Esophagus muscularis mucosa (tissue), 4 donors: ENCODE data around the gene STRN4. TPM values are rescaled to one million over a fixed set of nuclear protein-coding genes. Genes with fewer than 3 reads are reported as not detected.

Experiments
- DNase-seq: peaks from one replicate; pipeline ENCODE4 v3.0.0-alpha.2; 2017; ENCODE audit errors: extremely low spot score
- H3K27ac ChIP-seq, 4 donors: fragments of 200-600 bp; sonication (generic); replicated peaks in 1 of 4; 1 replicate in 3 of 4; 2 replicates in 1 of 4; pipeline ENCODE4 v1.5.1; 2016 to 2019; ENCODE audit warnings: mild to moderate bottlenecking in 1 of 4
- H3K27me3 ChIP-seq, 4 donors: fragments of 200-600 bp; sonication (generic); one replicate each; pipeline versions ENCODE4 v1.5.1 to v1.6.0; 2016 to 2019
- H3K36me3 ChIP-seq, 4 donors: fragments of 200-600 bp; sonication (generic); one replicate each; pipeline ENCODE4 v1.5.1; 2016 to 2019
- H3K4me1 ChIP-seq, 4 donors: fragments of 200-600 bp; sonication (generic); one replicate each; pipeline ENCODE4 v1.5.1; 2016 to 2019
- H3K4me3 ChIP-seq, 4 donors: fragments of 200-600 bp; sonication (generic); 1 replicate in 2 of 4; 2 replicates in 2 of 4; pipeline ENCODE4 v1.5.1; 2016 to 2019; ENCODE audit warnings: mild to moderate bottlenecking in 4 of 4, moderate library complexity in 1 of 4
- H3K9me3 ChIP-seq, 4 donors: fragments of 200-600 bp; sonication (generic); 1 replicate in 3 of 4; 2 replicates in 1 of 4; pipeline ENCODE4 v1.5.1; 2016 to 2019
- EP300 ChIP-seq: sonication (generic); formaldehyde crosslinking; IDR thresholded peaks from one replicate; pipeline ENCODE4 v1.6.1; 2017; ENCODE audit warnings: antibody characterized with exemption
- POLR2A ChIP-seq: fragments of 450-650 bp; IDR thresholded peaks from one replicate; pipeline ENCODE4 v1.6.1; 2017; ENCODE audit warnings: antibody characterized with exemption, moderate library complexity, mild to moderate bottlenecking, low read depth
- POLR2AphosphoS5 ChIP-seq, 2 donors: sonication (generic); formaldehyde crosslinking; IDR thresholded peaks; one replicate each; pipeline ENCODE4 v1.6.1; 2017; ENCODE audit warnings: antibody characterized with exemption in 2 of 2
- WGBS: methylation state at CpG from one replicate; pipeline ENCODE4 v1.1.5; 2018; 5-methylcytosine and 5-hydroxymethylcytosine counted together
- intact Hi-C: fragments of 100-400 bp; cut with DNase I; formaldehyde crosslinking; loops from one replicate; pipeline ENCODE4 v1.15.1; 2023
- total RNA-seq, 4 donors: library from RNA; depleted of rRNA; stranded (reverse); fragments of >200 nt; gene quantifications; one replicate each; pipeline versions ENCODE4 v1.1.0 to v1.2.1, GENCODE V29; 2016
- TF ChIP-seq, protein P1 (sequence below), 3 experiments: fragments of 200-600 bp in 2 of 3; fragments of 450-650 bp in 1 of 3; sonication (generic) in 2 of 3; IDR thresholded peaks; one replicate each; pipeline ENCODE4 v1.5.1; 2017 to 2019; ENCODE audit warnings: antibody characterized with exemption in 3 of 3, mild to moderate bottlenecking in 2 of 3, moderate library complexity in 1 of 3

Gene STRN4
- total RNA-seq, 4 donors from 2014 or later = 85.2 to 119 (median 101) TPM

DNA sequence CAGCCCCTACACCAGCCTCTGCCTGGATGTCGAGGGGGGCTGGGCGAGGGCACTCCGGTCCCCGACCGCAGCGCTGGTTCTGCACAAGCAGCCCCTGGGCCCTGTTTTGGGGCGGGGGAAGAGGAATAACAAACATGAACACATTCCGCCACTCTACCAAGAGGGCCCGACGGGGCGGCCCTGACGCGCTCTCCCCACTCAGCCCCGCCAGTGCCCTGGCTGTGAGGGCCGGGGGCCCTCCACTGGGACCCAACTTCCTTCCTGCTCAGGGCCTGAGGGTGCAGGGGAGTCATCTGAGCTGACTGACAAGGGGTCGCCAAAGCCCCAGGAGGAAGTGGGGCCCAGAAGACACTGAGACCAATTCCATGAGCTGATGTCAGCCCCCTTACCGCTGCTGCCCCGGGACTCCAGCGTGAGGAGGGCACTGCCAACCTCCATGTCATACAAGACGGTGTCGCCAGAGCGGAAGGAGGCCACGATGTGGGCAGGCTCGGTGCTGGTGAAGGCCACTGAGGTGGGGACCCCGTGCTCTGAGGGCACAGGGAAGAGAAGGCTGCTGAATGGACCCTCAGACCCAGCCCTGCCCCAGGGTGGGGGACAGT lies 23.7 kb downstream of the STRN4 start:
- no peaks in the 10 kb centered on the region for H3K9me3 ChIP-seq
- H3K4me1 ChIP-seq = peaks cover 17 to 34% (median 34%) of the 10 kb centered on the region in 4 donors
- H3K27me3 ChIP-seq = no peaks in the 10 kb centered on the region
- intact Hi-C loops = no loop called here
- peaks cover 56 to 83% (median 80%) of the 10 kb centered on the region in 4 donors for H3K36me3 ChIP-seq
- H3K27ac ChIP-seq = peak overlapping the region in 1 of 4 donors; percentile 12
- H3K4me3 ChIP-seq = no peak overlapping the region
- TF ChIP-seq POLR2A (no peak), POLR2AphosphoS5 (IDR thresholded peaks at IDR 0.05) (no peak), EP300 (no peak)
- 79% methylated on average over 17 of the region's 25 CpGs for WGBS
- no peak for DNase-seq

DNA sequence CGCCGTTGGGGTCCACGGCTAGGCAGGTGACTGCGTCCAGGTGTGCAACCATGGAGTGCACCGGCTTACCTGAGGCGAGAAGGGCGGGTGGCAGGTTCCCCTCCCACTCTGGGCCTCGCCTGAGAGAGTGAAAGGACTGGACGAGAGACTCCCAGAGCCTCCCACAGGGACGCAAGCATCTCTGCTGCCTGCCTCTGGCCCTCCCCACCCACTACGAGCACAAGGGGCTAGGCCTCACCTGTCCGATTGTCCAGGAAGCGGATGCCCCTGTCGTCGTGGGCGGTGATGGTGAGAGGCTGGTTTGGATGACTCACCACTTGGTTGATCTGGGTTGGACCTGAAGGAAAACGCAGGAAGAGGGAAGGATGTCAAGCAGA lies 24.3 kb downstream of the STRN4 start:
- no peaks in the 10 kb centered on the region for H3K27me3 ChIP-seq
- no peak overlapping the region for H3K4me3 ChIP-seq
- WGBS = 71% methylated on average over 6 of the region's 17 CpGs
- TF ChIP-seq, protein P1, sequence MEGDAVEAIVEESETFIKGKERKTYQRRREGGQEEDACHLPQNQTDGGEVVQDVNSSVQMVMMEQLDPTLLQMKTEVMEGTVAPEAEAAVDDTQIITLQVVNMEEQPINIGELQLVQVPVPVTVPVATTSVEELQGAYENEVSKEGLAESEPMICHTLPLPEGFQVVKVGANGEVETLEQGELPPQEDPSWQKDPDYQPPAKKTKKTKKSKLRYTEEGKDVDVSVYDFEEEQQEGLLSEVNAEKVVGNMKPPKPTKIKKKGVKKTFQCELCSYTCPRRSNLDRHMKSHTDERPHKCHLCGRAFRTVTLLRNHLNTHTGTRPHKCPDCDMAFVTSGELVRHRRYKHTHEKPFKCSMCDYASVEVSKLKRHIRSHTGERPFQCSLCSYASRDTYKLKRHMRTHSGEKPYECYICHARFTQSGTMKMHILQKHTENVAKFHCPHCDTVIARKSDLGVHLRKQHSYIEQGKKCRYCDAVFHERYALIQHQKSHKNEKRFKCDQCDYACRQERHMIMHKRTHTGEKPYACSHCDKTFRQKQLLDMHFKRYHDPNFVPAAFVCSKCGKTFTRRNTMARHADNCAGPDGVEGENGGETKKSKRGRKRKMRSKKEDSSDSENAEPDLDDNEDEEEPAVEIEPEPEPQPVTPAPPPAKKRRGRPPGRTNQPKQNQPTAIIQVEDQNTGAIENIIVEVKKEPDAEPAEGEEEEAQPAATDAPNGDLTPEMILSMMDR (IDR thresholded peaks at IDR 0.05) = no peak
- TF ChIP-seq POLR2A (no peak), EP300 (no peak), POLR2AphosphoS5 (IDR thresholded peaks at IDR 0.05) (no peak)
- H3K4me1 ChIP-seq = peaks cover 14 to 33% (median 32%) of the 10 kb centered on the region in 4 donors
- H3K36me3 ChIP-seq = peaks cover 56 to 78% (median 75%) of the 10 kb centered on the region in 4 donors
- no peak for DNase-seq
- H3K9me3 ChIP-seq = no peaks in the 10 kb centered on the region
- intact Hi-C loops = no loop called here
- H3K27ac ChIP-seq = peak overlapping the region in 1 of 4 donors; percentile 12

DNA sequence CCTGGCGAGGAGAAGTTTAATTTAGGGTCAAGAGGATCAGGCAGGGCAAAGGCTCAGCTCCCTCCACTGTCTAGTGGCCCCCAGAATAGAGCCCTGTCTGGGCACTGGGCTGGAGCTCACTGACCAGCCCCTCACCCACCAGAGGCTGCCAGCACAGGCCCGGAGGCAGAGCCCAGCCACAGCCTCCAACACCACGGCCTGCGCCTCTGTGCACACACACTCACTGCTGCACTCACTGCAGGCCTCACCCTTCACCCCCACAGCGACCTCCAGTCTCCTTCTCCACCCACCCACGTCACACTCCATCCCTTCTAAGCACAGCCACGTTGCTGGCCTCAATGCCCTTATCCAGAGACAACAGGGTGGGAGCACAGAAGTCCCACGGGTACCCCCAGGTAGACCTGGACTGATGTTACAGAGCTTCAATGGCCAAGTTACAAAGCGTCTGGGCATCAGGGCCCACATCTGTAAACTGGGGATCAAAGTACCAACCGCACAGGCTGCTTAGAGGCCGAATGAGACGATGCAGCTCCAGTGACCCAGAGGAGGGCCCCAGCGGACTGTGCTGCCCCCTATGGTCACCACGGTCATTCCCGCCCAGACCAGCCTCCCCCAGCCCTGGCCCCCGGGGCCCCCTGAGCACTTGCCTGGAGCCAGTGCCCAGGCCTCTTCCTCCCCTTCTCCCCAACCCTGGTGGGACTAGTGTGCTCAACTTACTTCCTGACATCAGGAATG lies 24.8 kb downstream of the STRN4 start:
- DNase-seq = no peak
- Histone ChIP-seq H3K9me3 (no peaks in the 10 kb centered on the region), H3K27ac (no peak overlapping the region), H3K4me3 (no peak overlapping the region), H3K4me1 (peaks cover 14 to 32% (median 27%) of the 10 kb centered on the region in 4 donors), H3K27me3 (no peaks in the 10 kb centered on the region), H3K36me3 (peaks cover 54 to 72% (median 69%) of the 10 kb centered on the region in 4 donors)
- intact Hi-C loops = no loop called here
- WGBS = 84% methylated on average over 15 of the region's 16 CpGs
- no peak for TF ChIP-seq POLR2AphosphoS5 (IDR thresholded peaks at IDR 0.05)
- no peak for TF ChIP-seq EP300
- TF ChIP-seq, protein P1 (IDR thresholded peaks at IDR 0.05) = no peak

DNA sequence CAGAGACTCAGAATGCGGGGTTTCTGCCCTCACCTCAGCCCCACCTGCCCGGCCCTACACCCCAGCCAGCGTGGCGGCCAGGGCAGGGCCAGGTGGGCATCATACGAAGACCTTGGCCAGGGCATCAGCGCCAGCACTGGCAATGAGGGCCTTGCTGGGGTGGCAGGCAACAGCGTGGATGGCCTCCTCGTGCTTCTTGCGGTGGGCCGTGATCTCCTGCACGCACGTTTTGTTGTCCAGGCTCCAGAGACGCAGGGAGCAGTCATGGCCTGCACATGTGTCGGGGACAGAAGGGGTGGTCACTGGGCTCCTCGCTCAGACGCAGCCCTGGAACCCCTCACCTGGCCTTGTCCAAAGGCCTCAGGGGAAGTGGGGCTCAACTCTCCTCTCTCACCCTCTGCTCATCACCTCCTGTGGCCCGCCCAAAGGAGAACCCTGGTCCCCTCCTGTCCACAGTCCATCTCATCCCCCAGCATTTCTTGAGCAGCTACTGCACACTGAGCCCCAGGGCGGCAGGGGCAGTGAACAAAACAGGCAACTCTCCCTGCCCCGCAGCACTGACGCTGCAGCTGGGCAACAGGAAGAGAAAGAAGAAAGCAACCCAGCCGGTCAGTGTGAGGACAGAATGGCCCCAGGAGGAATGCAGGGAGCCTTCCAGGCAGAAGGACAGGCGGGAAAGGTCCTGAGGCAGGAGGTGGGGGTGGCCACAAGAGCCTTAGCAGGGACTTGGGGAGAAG lies 25.6 kb downstream of the STRN4 start:
- 92% methylated on average over 13 of the region's 22 CpGs for WGBS
- peaks cover 17 to 40% (median 29%) of the 10 kb centered on the region in 4 donors for H3K4me1 ChIP-seq
- intact Hi-C loops = no loop called here
- no peak overlapping the region for H3K27ac ChIP-seq
- no peak overlapping the region for H3K4me3 ChIP-seq
- H3K9me3 ChIP-seq = no peaks in the 10 kb centered on the region
- TF ChIP-seq POLR2A (no peak), EP300 (no peak), POLR2AphosphoS5 (IDR thresholded peaks at IDR 0.05) (no peak)
- TF ChIP-seq, protein P1 (IDR thresholded peaks at IDR 0.05) = no peak
- peaks cover 46 to 64% (median 61%) of the 10 kb centered on the region in 4 donors for H3K36me3 ChIP-seq
- H3K27me3 ChIP-seq = no peaks in the 10 kb centered on the region
- no peak for DNase-seq
